Neuron (in vitro differentiated cells): Measurements from ENCODE around the gene SHOX.

Experiments used
- H2AFZ ChIP-seq: one replicate; pipeline ENCODE4 v1.6.1; 2013; ENCODE audit warnings: low read depth, mild to moderate bottlenecking, inconsistent platforms, low read length, moderate library complexity
- H3K27me3 ChIP-seq: one replicate; pipeline ENCODE4 v1.6.1; 2013; ENCODE audit warnings: low read length; ENCODE audit not compliant: insufficient read depth
- H3K36me3 ChIP-seq: one replicate; pipeline ENCODE4 v1.6.1; 2013; ENCODE audit warnings: low read length; ENCODE audit not compliant: insufficient read depth
- H3K4me1 ChIP-seq: one replicate; pipeline ENCODE4 v1.6.1; 2013; ENCODE audit warnings: low read length; ENCODE audit not compliant: insufficient read depth
- H3K4me3 ChIP-seq: 2 replicates; pipeline ENCODE4 v1.5.1; 2013; ENCODE audit warnings: mild to moderate bottlenecking, low read length, moderate library complexity
- H3K9me3 ChIP-seq: one replicate; pipeline ENCODE4 v1.6.1; 2013; ENCODE audit warnings: low read length

Gene SHOX

DNA sequence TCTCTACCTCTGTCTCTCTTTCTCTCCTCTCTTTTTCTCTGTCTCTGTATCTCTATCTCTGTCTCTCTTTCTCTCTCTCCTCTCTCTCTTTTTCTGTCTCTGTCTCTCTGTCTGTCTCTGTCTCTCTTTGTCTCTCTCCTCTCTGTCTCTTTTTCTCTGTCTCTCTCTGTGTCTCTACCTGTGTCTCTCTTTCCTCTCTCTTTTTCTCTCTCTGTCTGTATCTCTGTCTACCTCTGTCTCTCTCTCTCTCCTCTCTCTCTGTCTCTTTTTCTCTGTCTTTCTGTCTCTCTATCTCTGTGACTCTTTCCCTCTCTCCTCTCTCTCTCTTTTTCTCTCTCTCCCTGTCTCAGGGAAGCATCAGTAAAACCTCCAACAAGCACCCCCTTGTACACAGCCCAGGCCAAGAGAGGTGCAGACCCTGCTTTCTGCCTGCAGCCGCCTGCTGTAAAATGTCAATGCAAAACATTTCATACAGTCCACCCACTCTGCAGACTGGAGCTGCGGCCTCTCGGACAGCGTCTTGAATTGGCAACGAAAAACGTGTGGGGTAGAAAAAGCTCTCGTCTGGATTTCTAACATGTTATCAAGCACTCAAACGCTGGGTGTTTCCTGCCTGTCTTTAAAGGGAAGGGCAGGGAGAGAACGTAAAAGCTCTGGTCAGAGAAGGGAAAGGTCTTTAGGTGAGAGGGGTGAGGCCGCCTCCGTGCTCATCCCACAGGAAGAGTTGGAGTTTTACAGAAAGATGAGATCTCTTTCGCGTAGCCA lies 3.7 kb upstream of the SHOX start:
- Histone ChIP-seq H3K36me3 (no peaks in the 10 kb centered on the region), H3K4me1 (no peaks in the 10 kb centered on the region), H3K9me3 (no peaks in the 10 kb centered on the region), H3K27me3 (peaks cover 45% of the 10 kb centered on the region), H2AFZ (no peak overlapping the region), H3K4me3 (no peak overlapping the region)

DNA sequence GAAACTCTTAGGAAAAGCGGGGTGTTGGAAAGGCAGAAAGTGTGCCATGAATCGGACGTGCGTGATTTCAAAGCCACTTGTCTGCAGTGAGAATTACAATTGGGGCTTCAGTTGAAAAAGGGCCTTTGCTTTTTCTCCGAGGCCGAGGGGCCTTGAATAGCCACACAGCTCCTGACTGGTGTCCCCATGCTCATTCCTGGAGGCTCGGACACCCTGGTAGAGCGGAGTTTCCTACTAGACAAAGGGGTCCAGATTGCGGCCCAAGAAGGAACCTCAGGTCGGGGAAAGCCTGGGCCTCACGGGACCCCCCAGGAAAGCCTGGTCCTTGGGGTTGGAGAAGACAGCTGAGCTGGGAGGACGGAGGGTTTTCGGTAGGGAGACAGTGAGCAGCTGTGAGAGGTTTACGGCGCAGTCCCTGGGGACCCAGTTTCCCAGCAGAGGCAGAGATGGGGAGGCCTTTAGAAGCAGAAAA lies 3.0 kb upstream of the SHOX start:
- Histone ChIP-seq H3K9me3 (no peaks in the 10 kb centered on the region), H3K36me3 (no peaks in the 10 kb centered on the region), H3K4me1 (no peaks in the 10 kb centered on the region), H3K27me3 (peaks cover 52% of the 10 kb centered on the region), H3K4me3 (no peak overlapping the region), H2AFZ (no peak overlapping the region)

DNA sequence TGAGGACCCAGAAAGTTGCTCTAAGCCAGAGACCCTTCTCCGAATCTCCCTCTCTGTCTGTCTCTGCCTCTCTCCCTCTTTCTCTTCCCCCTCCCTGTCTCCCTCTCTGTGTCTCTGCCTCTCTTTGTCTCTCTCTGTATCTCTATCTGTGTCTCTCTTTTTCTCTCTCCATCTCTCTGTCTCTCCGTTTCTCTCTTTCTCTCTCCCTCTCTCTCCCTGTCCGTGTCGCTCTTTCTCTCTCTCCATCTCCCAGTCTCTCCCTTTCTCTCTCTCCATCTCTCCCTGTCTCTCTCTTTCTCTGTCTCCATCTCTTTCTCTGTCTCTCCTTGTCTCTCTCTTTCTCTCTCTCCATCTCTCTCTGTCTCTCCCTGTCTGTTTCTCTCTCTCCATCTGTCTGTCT lies 2.6 kb upstream of the SHOX start:
- Histone ChIP-seq H2AFZ (no peak overlapping the region), H3K27me3 (peaks cover 56% of the 10 kb centered on the region), H3K9me3 (no peaks in the 10 kb centered on the region)

GRCh38 chrX:629230-630006 lies 1.2 kb upstream of the SHOX start:
- no peak overlapping the region for H3K4me3 ChIP-seq
- H3K36me3 ChIP-seq, result no peaks in the 10 kb centered on the region
- H3K9me3 ChIP-seq, result no peaks in the 10 kb centered on the region
- peaks cover 58% of the 10 kb centered on the region for H3K27me3 ChIP-seq
- no peaks in the 10 kb centered on the region for H3K4me1 ChIP-seq
- no peak overlapping the region for H2AFZ ChIP-seq

More for the DNA sequence above, 2.6 kb upstream of the SHOX start:
- no peak overlapping the region for H3K4me3 ChIP-seq
- H3K36me3 ChIP-seq, result no peaks in the 10 kb centered on the region
- H3K4me1 ChIP-seq, result no peaks in the 10 kb centered on the region

DNA sequence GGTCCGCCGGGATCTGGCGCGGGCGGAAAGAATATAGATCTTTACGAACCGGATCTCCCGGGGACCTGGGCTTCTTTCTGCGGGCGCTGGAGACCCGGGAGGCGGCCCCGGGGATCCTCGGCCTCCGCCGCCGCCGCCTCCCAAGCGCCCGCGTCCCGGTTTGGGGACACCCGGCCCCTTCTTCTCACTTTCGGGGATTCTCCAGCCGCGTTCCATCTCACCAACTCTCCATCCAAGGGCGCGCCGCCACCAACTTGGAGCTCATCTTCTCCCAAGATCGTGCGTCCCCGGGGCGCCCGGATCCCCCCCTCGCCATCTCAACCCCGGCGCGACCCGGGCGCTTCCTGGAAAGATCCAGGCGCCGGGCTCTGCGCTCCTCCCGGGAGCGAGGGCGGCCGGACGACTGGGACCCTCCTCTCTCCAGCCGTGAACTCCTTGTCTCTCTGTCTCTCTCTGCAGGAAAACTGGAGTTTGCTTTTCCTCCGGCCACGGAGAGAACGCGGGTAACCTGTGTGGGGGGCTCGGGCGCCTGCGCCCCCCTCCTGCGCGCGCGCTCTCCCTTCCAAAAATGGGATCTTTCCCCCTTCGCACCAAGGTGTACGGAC lies 482 bp upstream of the SHOX start:
- Histone ChIP-seq H2AFZ (no peak overlapping the region), H3K36me3 (no peaks in the 10 kb centered on the region), H3K27me3 (peaks cover 62% of the 10 kb centered on the region), H3K4me1 (no peaks in the 10 kb centered on the region), H3K9me3 (no peaks in the 10 kb centered on the region), H3K4me3 (no peak overlapping the region)

DNA sequence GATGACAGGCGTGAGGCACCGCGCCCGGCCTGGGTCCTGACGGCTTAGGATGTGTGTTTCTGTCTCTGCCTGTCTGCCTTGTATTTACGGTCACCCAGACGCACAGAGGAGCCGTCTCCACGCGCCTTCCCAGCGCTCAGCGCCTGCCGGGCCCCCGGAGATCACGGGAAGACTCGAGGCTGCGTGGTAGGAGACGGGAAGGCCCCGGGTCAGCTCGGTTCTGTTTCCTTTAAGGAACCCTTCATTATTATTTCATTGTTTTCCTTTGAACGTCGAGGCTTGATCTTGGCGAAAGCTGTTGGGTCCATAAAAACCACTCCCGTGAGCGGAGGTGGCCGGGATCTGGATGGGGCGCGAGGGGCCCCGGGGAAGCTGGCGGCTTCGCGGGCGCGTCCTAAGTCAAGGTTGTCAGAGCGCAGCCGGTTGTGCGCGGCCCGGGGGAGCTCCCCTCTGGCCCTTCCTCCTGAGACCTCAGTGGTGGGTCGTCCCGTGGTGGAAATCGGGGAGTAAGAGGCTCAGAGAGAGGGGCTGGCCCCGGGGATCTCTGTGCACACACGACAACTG lies 1.3 kb downstream of the SHOX start:
- no peak overlapping the region for H2AFZ ChIP-seq
- H3K4me1 ChIP-seq, result no peaks in the 10 kb centered on the region
- peaks cover 71% of the 10 kb centered on the region for H3K27me3 ChIP-seq
- no peak overlapping the region for H3K4me3 ChIP-seq
- H3K36me3 ChIP-seq, result no peaks in the 10 kb centered on the region
- H3K9me3 ChIP-seq, result no peaks in the 10 kb centered on the region

- Histone ChIP-seq H3K27me3 (peaks cover 74% of the 10 kb centered on the region), H3K4me1 (no peaks in the 10 kb centered on the region), H2AFZ (no peak overlapping the region), H3K9me3 (no peaks in the 10 kb centered on the region), H3K36me3 (no peaks in the 10 kb centered on the region), H3K4me3 (no peak overlapping the region)
Measured at GRCh38 chrX:632366-633042, 1.9 kb downstream of the SHOX start.

DNA sequence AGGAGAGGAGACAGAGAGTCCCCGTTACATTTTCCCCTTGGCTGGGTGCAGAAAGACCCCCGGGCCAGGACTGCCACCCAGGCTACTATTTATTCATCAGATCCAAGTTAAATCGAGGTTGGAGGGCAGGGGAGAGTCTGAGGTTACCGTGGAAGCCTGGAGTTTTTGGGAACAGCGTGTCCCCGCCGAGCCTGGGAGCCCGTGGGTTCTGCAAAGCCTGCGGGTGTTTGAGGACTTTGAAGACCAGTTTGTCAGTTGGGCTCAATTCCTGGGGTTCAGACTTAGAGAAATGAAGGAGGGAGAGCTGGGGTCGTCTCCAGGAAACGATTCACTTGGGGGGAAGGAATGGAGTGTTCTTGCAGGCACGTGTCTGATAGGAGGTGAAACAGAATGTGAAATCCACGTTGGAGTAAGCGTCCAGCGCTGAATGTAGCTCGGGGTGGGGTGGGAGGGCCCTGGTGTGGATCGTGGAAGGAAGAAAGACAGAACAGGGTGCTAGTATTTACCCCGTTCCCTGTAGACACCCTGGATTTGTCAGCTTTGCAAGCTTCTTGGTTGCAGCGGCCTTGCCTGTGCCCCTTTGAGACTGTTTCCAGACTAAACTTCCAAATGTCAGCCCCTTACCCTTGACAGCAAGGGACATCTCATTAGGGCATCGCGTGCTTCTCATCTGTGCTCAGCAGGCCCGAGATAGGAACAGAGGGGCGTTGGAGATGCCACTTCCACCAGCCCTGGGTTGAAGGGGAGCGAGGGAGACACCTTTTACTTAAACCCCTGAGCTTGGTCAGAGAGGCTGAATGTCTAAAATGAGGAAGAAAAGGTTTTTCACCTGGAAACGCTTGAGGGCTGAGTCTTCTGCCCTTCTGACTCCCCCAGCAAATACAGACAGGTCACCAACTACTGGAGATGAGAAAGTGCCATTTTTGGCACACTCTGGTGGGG lies 2.7 kb downstream of the SHOX start:
- no peaks in the 10 kb centered on the region for H3K36me3 ChIP-seq
- H3K9me3 ChIP-seq, result no peaks in the 10 kb centered on the region
- H3K4me3 ChIP-seq, result no peak overlapping the region
- H2AFZ ChIP-seq, result no peak overlapping the region
- peaks cover 77% of the 10 kb centered on the region for H3K27me3 ChIP-seq
- H3K4me1 ChIP-seq, result no peaks in the 10 kb centered on the region

- H2AFZ ChIP-seq, result no peak overlapping the region
- peaks cover 85% of the 10 kb centered on the region for H3K27me3 ChIP-seq
- no peaks in the 10 kb centered on the region for H3K36me3 ChIP-seq
- H3K9me3 ChIP-seq, result no peaks in the 10 kb centered on the region
- H3K4me3 ChIP-seq, result no peak overlapping the region
- H3K4me1 ChIP-seq, result no peaks in the 10 kb centered on the region
Measured at GRCh38 chrX:633985-634958, 3.7 kb downstream of the SHOX start.

GRCh38 chrX:635428-636090 lies 5.0 kb downstream of the SHOX start:
- no peak overlapping the region for H2AFZ ChIP-seq
- H3K9me3 ChIP-seq, result no peaks in the 10 kb centered on the region
- no peaks in the 10 kb centered on the region for H3K4me1 ChIP-seq
- H3K4me3 ChIP-seq, result no peak overlapping the region
- no peaks in the 10 kb centered on the region for H3K36me3 ChIP-seq
- peaks cover 82% of the 10 kb centered on the region for H3K27me3 ChIP-seq
